ENCODE results near the gene ARHGEF1.

DNA sequence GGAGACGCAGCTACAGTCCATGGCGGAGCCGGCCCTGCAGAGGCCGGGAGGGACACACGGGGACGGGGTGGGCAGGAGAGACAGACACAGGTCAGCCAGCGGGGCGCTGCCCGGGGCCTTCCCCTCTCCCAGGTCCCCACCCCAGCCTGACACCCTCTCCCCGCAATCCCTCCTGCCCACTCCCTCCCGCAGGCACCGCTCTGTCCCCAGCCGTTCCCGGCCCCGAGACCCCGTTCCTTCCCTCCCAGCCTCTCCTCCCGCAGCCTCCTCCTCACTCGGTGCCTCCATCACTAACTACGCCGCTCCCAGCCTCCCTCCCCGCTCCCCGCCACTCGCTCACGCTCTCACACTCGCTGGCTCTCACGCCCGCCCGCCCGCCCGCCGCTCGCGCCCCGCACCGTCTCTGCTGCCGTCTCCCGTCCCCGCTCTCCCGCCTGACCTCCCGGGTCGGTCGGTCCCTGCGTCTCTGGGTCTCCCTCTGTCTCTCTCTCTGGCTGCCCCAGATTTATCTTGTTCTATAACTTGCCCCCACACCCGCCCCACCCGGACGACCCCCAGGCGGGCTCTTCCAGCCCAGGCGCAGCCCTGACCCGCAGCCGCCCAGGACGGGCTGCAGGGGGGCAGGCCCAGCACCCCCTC is 30.0 kb downstream of the ARHGEF1 start:
- TF ChIP-seq, protein P1, sequence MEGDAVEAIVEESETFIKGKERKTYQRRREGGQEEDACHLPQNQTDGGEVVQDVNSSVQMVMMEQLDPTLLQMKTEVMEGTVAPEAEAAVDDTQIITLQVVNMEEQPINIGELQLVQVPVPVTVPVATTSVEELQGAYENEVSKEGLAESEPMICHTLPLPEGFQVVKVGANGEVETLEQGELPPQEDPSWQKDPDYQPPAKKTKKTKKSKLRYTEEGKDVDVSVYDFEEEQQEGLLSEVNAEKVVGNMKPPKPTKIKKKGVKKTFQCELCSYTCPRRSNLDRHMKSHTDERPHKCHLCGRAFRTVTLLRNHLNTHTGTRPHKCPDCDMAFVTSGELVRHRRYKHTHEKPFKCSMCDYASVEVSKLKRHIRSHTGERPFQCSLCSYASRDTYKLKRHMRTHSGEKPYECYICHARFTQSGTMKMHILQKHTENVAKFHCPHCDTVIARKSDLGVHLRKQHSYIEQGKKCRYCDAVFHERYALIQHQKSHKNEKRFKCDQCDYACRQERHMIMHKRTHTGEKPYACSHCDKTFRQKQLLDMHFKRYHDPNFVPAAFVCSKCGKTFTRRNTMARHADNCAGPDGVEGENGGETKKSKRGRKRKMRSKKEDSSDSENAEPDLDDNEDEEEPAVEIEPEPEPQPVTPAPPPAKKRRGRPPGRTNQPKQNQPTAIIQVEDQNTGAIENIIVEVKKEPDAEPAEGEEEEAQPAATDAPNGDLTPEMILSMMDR (IDR thresholded peaks at IDR 0.05) = no peak
- TF ChIP-seq POLR2A (IDR thresholded peaks at IDR 0.05) = no peak
